Stimulated activated naive B cell treated with anti-CD40 and anti-IgM and Interleukin-4, amounts not matched to agents 10 μg/mL and 1 μg/mL and 100 μg/mL, for 72 hours (primary cell): Measurements from ENCODE around the gene LARGE1.

Source experiments
- ATAC-seq, 2 donors: fragments of 150-1000 bp; cut with Tn5 transposase; replicated peaks; 2 replicates each; pipeline ENCODE4 v1.10.0; 2021; ENCODE audit warnings: moderate library complexity in 1 of 2
- DNase-seq: peaks from one replicate; pipeline ENCODE4 v3.0.0; 2021
- H3K27ac Mint-ChIP-seq: one replicate; pipeline ENCODE4 v1.8.0; 2022; ENCODE audit warnings: mild to moderate bottlenecking, mixed read lengths
- H3K27me3 Mint-ChIP-seq, 2 donors: one replicate each; pipeline ENCODE4 v1.8.0; 2022; ENCODE audit warnings: mixed read lengths in 2 of 2
- H3K36me3 Mint-ChIP-seq, 2 donors: one replicate each; pipeline ENCODE4 v1.8.0; 2022; ENCODE audit warnings: mixed read lengths in 2 of 2, mild to moderate bottlenecking in 1 of 2
- H3K4me1 Mint-ChIP-seq, 2 donors: one replicate each; pipeline ENCODE4 v1.8.0; 2022; ENCODE audit warnings: mixed read lengths in 2 of 2, mild to moderate bottlenecking in 1 of 2
- H3K4me3 Mint-ChIP-seq, 2 donors: one replicate each; pipeline ENCODE4 v1.8.0; 2022; ENCODE audit warnings: mild to moderate bottlenecking in 2 of 2, mixed read lengths in 2 of 2, moderate library complexity in 1 of 2
- H3K9me3 Mint-ChIP-seq, 2 donors: one replicate each; pipeline ENCODE4 v1.8.0; 2022; ENCODE audit warnings: mixed read lengths in 2 of 2, mild to moderate bottlenecking in 1 of 2

The LARGE1 gene

DNA sequence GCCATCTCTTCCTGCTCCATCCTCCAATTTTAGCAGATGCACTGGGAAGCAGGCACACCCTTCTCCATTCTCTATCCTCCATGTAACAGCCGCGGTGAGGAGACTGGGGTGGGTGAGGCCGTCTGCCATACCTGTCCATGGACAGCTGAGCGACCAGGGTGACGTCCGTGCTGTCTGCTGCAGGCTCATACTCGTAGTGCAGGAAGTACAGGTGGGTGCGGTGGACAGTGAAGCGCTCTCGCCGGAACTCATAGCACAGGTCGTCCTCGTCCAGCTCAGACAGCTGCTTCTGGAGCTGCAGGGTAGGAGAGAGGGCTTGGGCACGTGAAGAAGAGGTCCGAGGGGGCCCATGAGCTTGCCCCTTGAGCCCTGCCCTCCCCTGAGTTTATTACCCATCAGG, 604.3 kb downstream of the LARGE1 start:
- Mint-ChIP-seq H3K36me3 (peaks cover 10 to 16% of the 10 kb centered on the region in 2 donors), H3K9me3 (no peaks in the 10 kb centered on the region), H3K27me3 (no peaks in the 10 kb centered on the region), H3K4me1 (peaks cover 6 to 15% of the 10 kb centered on the region in 2 donors), H3K4me3 (no peak overlapping the region), H3K27ac (no peak overlapping the region)
- no peak for DNase-seq
- peak; percentile 19 to 29 for ATAC-seq

DNA sequence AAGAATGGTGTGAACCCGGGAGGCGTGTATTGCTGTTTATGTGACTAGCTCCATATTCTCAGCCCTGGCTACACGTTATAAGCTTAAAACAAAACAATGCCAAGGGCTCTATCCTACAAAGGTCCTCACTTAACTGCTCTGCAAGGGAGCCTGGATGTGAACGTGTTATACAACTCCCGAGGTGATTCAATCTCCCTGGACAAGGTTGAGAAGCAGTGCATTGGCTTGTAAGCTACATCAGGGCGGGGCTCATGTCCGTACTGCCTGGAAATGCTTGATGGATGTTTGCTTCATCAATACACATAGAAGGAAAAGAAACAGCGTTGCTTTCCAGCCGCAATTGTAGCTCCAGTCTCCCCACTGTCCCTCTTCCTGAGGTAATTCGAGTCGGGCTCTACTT, 605.2 kb downstream of the LARGE1 start:
- H3K36me3 Mint-ChIP-seq: peaks cover 9 to 16% of the 10 kb centered on the region in 2 donors
- ATAC-seq: no peak
- DNase-seq: no peak
- H3K27me3 Mint-ChIP-seq: no peaks in the 10 kb centered on the region
- H3K27ac Mint-ChIP-seq: no peak overlapping the region
- no peaks in the 10 kb centered on the region for H3K9me3 Mint-ChIP-seq
- peaks cover 4 to 8% of the 10 kb centered on the region in 2 donors for H3K4me1 Mint-ChIP-seq
- no peak overlapping the region for H3K4me3 Mint-ChIP-seq

DNA sequence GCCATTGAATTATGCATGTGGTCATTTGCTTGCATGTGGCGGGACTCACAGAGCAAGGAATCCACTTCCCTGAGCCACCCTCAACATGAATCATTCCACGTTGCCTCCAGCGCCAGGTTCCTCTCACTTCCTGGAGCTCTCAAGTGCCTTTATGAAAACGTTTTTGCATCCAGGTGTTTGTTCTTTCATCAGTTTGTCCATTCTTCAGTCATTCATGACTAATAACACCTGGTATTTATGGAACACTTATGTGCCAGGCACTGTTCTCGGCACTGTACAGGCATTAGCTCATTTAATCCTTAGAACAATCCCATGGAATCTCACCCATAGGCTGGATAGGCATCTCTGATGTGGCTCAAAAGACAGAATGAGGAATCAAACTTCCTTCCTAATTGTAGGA, 606.0 kb downstream of the LARGE1 start:
- Mint-ChIP-seq H3K4me1 (peaks cover 4 to 6% of the 10 kb centered on the region in 2 donors), H3K36me3 (peaks cover 12 to 21% of the 10 kb centered on the region in 2 donors), H3K4me3 (no peak overlapping the region), H3K9me3 (no peaks in the 10 kb centered on the region), H3K27ac (no peak overlapping the region), H3K27me3 (no peaks in the 10 kb centered on the region)
- ATAC-seq (no peak), DNase-seq (no peak)

DNA sequence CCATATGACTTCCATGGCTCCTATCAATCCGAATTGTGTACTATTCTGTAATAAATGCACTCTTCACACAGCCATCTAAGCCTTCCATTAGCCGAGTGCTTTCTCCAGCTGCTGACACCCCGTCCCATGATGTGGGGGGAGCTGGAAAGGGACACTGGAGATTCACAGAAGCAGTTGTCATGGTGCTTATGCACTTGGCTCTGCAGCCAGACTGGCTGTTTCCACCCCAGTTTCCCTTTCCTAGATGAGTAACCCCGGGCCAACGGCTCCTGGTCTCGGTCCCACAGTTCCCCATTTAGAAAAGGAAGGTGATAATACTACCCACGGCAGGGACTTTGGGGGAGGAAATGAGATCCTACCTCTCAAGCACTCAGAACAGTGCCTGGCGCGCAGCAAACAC, 617.2 kb downstream of the LARGE1 start:
- Mint-ChIP-seq H3K4me3 (no peak overlapping the region), H3K36me3 (peaks cover 6 to 15% of the 10 kb centered on the region in 2 donors), H3K27ac (no peak overlapping the region), H3K9me3 (peaks cover 0 to 1% of the 10 kb centered on the region in 2 donors), H3K4me1 (peaks cover 43 to 60% of the 10 kb centered on the region in 2 donors), H3K27me3 (no peaks in the 10 kb centered on the region)
- ATAC-seq (no peak), DNase-seq (no peak)

DNA sequence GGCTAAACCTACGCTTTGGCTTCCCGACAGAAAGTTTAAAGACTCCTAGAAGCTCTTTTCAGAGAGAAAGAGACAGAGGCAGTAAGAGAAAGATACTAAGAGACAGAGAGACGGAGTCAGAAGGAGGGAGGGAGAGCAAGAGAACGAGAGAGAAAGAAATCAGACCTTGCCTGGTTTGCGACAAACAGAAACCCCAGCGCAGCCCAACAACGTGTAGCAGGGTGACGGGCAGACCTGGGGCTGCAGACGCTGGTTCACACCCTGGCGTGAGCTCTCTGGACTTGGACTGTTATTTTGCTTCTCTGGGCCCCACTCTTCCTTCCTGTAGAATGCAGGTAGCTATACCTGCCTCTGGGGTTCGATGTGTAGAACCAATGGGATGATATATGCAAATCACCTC, 617.7 kb downstream of the LARGE1 start:
- Mint-ChIP-seq H3K27me3 (no peaks in the 10 kb centered on the region), H3K27ac (peak overlapping the region; percentile 90), H3K4me1 (peaks cover 45 to 63% of the 10 kb centered on the region in 2 donors), H3K4me3 (peak overlapping the region; percentile 55 to 68), H3K9me3 (peaks cover 0 to 1% of the 10 kb centered on the region in 2 donors), H3K36me3 (peaks cover 6 to 15% of the 10 kb centered on the region in 2 donors)
- DNase-seq (no peak), ATAC-seq (no peak)

DNA sequence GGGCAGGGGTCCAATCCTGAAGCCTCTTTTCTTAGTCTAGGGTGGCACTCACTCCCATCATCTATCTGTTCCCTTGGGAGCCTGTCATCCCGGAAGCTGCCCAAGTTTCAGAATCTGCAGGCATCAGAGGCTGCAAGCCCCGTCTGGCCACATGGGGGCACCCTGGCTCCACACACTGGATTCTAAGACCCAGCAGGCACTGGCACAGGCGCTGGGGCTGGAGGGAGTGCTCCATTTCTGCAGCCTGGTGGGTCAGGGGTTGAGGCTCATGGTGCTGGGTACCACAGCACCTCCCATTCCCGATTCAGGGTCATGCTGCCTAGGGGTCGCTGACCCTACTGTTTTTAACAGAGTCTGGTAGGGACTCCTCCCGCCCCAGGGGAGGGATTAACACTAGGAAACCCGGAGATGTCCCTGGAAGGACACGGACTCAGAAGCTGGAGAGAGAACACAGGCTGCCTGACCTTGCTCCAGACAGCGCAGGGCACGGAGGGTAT, 618.2 kb downstream of the LARGE1 start:
- peak; percentile 80 for DNase-seq
- Mint-ChIP-seq H3K27me3 (no peaks in the 10 kb centered on the region), H3K27ac (peak overlapping the region; percentile 90), H3K4me3 (peak overlapping the region; percentile 55 to 68), H3K4me1 (peaks cover 45 to 63% of the 10 kb centered on the region in 2 donors), H3K9me3 (peaks cover 0 to 1% of the 10 kb centered on the region in 2 donors), H3K36me3 (peaks cover 6 to 15% of the 10 kb centered on the region in 2 donors)
- ATAC-seq: peak; percentile 65

DNA sequence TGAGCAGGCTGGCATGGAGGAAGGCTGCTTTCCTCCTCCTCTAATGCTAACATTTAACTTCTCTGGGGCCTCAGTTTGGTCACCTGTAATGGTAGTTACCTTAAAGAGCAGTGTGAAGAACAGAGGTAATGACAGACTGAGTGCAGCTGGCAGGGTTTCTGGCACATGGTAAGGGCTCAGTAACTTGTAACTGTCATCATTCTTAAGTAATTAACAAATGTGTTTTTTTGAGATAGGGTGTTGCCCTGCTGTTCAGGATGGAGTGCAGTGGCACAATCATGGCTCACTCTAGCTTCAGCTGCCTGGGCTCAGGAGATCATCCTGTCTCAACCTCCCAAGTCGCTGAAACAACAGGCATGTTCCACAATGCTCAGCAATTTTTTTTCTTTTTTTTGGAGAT, 620.1 kb downstream of the LARGE1 start:
- peaks cover 51 to 73% of the 10 kb centered on the region in 2 donors for H3K4me1 Mint-ChIP-seq
- ATAC-seq (no peak), DNase-seq (no peak)
- H3K27me3 Mint-ChIP-seq: no peaks in the 10 kb centered on the region
- H3K27ac Mint-ChIP-seq: peak overlapping the region; percentile 91
- peaks cover 6 to 19% of the 10 kb centered on the region in 2 donors for H3K36me3 Mint-ChIP-seq
- H3K4me3 Mint-ChIP-seq: peak overlapping the region in 1 of 2 donors; percentile 57
- peaks cover 0 to 1% of the 10 kb centered on the region in 2 donors for H3K9me3 Mint-ChIP-seq

DNA sequence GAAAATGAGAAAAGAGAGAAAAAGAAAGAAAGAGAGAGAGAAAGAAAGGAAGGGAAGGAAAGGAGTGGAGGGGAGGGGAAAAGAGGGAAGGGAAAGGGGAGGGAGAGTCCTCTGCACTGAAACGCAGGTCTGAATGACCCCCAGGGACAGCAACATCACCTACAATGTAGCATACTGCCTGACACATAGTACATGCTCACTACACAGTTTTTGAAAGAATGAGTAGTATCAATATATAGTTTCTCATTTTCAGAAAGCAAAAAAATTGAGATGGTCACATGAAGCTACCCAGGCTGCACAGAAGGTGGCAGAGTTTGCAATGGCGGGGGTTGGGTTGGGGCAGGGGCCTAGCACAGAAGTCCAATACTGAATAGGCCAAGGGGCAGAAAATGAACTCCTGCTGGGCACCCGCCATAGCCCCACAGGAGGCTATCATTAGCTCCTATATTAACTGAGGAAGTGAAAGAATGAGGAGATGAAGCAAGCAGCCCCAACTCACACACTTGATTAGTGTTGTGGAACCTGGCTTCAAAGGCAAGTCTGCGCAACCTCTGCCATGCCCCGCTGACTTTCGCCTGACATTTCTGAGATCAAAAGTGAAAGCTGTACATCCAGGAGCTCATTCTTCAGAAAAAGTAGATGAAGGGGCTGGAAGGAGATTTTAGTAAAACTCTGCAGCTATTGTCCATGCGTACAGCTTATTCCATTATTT, 620.9 kb downstream of the LARGE1 start:
- Mint-ChIP-seq H3K36me3 (peaks cover 6 to 21% of the 10 kb centered on the region in 2 donors), H3K4me3 (peak overlapping the region; percentile 22 to 57), H3K4me1 (peaks cover 50 to 80% of the 10 kb centered on the region in 2 donors), H3K27ac (peak overlapping the region; percentile 91), H3K9me3 (peaks cover 0 to 1% of the 10 kb centered on the region in 2 donors), H3K27me3 (no peaks in the 10 kb centered on the region)
- ATAC-seq (peak; percentile 95 to 96), DNase-seq (peak; percentile 82)

DNA sequence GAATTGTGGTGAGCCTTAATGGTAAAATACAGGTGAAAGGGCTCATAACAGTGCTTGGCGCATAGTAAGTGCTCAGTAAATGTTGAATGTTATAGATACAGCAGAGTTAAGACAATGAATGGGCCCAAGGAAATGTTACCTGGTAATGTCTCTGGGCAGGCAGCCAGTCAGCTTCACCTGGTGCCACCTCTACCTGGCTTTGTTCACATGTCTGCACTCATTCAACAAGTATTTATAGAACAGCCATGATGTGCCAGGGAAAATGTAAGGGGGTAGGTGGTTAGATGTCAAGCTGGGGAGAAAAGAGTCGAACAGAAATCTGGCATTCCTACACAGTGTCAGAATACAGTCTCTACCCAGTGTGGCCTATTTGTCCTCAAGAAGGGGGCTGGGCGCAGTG, 623.3 kb downstream of the LARGE1 start:
- Mint-ChIP-seq H3K4me3 (no peak overlapping the region), H3K9me3 (peaks cover 0 to 1% of the 10 kb centered on the region in 2 donors), H3K36me3 (peaks cover 2 to 27% of the 10 kb centered on the region in 2 donors), H3K4me1 (peaks cover 47 to 74% of the 10 kb centered on the region in 2 donors), H3K27me3 (no peaks in the 10 kb centered on the region), H3K27ac (no peak overlapping the region)
- no peak for ATAC-seq
- DNase-seq: no peak

DNA sequence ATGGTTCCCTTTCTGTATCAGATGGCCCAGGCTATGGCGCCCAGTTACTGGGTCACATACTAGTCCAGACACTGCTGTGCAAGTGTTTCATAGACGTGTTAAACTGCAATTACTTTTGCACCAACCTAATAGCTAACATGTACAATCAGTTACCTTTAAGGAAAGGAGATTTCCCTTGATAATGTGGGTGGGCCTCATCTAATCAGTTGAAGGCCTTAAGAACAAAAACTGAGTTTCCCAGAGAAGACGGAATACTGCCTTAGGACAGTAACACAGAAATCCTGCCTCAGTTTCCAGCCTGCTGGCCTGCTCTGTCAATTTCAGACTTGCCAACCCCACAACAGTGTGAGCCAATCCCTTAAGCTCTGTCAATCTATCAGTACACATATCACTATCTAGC, 632.2 kb downstream of the LARGE1 start:
- ATAC-seq (no peak), DNase-seq (no peak)
- Mint-ChIP-seq H3K4me3 (no peak overlapping the region), H3K36me3 (peaks cover 3 to 30% of the 10 kb centered on the region in 2 donors), H3K9me3 (no peaks in the 10 kb centered on the region), H3K27ac (no peak overlapping the region), H3K4me1 (peaks cover 23 to 33% of the 10 kb centered on the region in 2 donors), H3K27me3 (no peaks in the 10 kb centered on the region)

DNA sequence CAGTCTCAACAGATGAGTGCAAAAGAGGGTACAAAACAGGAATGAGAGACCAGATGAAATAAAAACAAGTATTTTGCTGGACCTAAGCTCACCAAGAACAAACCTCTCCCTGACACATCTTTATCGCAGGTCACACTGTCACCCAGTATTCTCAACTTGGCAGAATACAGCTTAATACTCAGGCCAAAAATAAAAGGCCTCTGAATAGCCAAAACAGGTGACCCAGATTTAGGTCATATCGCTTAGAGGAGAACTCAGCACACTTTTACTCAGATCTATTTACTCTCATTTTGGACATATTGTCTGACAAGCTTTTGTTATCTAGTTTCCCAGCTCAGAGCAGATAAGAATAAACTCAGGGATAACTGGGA, 645.2 kb downstream of the LARGE1 start:
- Mint-ChIP-seq H3K4me1 (peaks cover 52 to 75% of the 10 kb centered on the region in 2 donors), H3K4me3 (no peak overlapping the region), H3K27ac (no peak overlapping the region)

DNA sequence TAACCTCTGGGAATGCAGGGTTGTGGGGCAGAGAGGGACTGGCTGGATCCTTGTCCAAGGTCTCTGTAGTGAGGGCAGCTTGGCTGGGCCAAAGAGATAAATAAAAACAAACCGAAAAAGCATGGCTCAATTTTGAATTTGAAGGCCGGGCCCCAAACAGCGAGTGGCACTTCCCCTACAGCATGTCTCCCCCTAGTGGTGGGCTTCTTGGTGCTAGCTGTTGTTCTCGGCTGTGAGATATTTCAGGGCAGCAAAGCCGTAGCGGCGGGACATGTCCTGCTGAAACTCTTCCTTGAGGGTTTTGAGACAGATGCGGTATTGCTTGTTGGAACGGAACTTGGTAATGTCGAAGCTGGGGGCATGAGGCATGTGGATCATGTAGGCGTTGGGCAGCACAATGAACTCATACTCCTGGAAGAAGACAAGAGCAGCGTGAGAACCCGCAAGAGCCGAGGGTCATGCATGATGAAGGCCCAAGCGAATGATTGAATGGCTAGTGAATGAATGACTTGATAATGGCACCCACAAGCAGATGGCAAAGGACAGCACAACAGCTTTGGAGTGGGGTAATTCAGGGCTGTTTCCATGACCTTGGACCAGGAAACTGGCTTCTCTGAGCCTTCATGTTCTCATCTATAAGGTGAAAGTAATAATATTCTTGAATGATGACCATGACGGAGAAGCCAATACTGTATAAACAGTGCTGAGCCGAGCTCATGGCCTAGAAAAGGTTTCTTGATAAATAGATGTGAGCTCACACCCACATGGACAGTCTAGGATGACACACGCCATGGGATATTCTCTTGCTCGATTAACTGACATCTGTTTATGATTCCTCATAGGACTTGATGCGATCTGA, 645.8 kb downstream of the LARGE1 start:
- H3K36me3 Mint-ChIP-seq: peaks cover 21 to 38% of the 10 kb centered on the region in 2 donors
- H3K4me3 Mint-ChIP-seq: no peak overlapping the region
- H3K27ac Mint-ChIP-seq: peak overlapping the region; percentile 82
- no peaks in the 10 kb centered on the region for H3K27me3 Mint-ChIP-seq
- H3K4me1 Mint-ChIP-seq: peaks cover 55 to 82% of the 10 kb centered on the region in 2 donors
- ATAC-seq: no peak
- peak; percentile 15 for DNase-seq
- peaks cover 6 to 7% of the 10 kb centered on the region in 2 donors for H3K9me3 Mint-ChIP-seq

More for the DNA sequence above, 645.2 kb downstream of the LARGE1 start:
- ATAC-seq (no peak), DNase-seq (no peak)
- Mint-ChIP-seq H3K9me3 (peaks cover 6 to 7% of the 10 kb centered on the region in 2 donors), H3K27me3 (no peaks in the 10 kb centered on the region), H3K36me3 (peaks cover 21 to 39% of the 10 kb centered on the region in 2 donors)

DNA sequence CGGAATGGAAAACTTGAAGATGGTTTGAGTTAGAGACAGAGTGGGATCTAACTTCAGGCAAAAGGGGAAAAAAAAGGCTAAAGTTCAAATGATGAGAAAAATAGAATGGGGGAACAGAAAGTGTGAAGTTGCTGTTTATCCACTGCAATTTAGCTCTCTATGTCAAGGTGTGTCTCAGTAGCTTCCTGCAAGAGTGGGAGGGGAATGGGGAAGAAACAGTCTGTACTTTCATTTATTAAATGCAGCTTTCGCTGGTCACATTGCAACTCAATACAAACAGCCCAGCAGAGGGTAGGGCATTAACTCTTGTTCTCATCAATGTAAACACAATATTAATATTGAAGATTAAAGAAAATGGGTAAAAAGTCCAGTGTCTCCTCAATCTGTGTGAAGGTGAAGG, 647.4 kb downstream of the LARGE1 start:
- H3K9me3 Mint-ChIP-seq: peaks cover 6 to 7% of the 10 kb centered on the region in 2 donors
- peaks cover 51 to 79% of the 10 kb centered on the region in 2 donors for H3K4me1 Mint-ChIP-seq
- peak overlapping the region; percentile 70 for H3K27ac Mint-ChIP-seq
- H3K27me3 Mint-ChIP-seq: no peaks in the 10 kb centered on the region
- H3K36me3 Mint-ChIP-seq: peaks cover 17 to 26% of the 10 kb centered on the region in 2 donors
- peak overlapping the region; percentile 18 to 20 for H3K4me3 Mint-ChIP-seq
- DNase-seq (no peak), ATAC-seq (peak; percentile 26 to 37)

DNA sequence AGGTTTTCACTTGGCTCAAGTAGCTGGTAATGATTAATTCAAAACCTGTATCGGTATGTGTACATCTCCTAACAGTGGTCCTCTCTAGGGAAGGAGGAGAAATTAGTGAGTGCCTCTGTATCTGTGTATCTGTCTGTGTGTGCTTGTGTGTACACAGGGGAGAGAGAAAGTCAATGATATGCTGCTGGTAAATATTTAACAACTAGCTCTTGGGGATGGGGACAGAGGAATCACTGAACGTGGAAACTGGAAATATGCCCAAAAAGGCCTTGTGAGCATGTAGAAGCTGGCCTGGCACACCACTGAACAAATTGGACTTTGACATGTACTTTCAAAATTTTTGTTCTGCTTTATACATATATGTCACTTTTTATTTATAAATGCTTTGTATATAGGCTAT, 648.1 kb downstream of the LARGE1 start:
- no peak for DNase-seq
- Mint-ChIP-seq H3K9me3 (peaks cover 6 to 7% of the 10 kb centered on the region in 2 donors), H3K36me3 (peaks cover 13 to 19% of the 10 kb centered on the region in 2 donors), H3K4me3 (peak overlapping the region; percentile 68 to 75), H3K27me3 (no peaks in the 10 kb centered on the region), H3K27ac (peak overlapping the region; percentile 95), H3K4me1 (peaks cover 49 to 79% of the 10 kb centered on the region in 2 donors)
- peak; percentile 52 to 57 for ATAC-seq
